Raji (cell line): ENCODE measurements around the gene SLC30A2.

Experiments
- POLR2A ChIP-seq: IDR thresholded peaks from 2 replicates; pipeline ENCODE4 v1.6.1; 2011; ENCODE audit warnings: low read depth, low read length, control low read depth; ENCODE audit not compliant: insufficient read depth

SLC30A2 gene

DNA sequence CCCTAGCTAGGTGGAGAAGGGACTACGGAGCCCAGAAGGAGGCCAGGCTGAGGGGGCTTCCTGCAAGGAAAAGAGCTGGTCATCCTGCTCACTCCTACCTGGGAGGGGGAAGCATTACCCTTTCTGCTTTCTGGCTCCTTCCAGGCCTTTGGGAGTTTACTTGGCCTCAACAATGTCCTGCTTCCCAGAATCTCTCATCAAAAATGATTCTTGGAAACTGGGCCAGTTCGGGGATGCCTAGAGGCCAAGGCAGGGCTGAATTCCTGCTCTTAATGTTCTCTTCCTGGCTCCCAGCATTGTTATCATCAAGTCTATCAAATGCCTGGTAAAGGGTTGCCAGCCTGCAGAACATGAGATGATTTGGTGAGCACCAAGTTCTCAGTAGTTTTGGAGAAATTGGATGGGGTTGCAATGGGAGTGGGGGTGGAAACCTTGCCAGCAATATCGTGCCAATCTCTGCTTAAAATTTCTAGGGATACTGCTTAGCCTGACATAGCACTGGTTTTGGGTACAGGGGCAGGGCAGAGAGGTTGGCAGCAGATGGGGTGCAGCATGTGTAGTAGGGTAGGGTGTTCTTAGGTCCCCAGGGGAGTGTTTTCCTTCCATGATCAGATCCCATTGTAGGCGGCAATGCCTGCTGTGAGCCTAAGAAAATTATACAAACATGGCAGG is 40.3 kb downstream of the SLC30A2 start:
- no peak for TF ChIP-seq POLR2A

DNA sequence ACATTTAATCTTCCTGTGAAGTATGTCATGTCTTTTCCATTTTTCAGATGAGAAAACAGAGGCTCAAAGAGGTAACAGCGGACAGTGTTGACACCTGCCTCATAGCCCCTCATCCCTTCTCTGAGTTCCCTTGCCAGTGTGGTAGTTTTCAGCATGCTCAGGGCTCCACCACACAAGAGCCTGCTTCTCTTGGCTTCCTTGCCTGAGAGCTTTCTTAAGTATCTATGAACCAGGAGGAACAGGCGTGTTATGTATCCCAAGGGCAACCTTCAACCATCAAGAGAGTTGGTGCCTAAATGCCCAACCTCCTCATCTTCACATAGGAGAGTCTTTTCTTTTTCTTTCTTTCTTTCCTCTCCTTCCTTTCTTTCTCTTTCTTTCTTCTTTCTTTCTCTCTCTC is 42.2 kb downstream of the SLC30A2 start:
- TF ChIP-seq POLR2A, result no peak

GRCh38 chr1:26003262-26003661 is 42.7 kb downstream of the SLC30A2 start:
- no peak for TF ChIP-seq POLR2A

DNA sequence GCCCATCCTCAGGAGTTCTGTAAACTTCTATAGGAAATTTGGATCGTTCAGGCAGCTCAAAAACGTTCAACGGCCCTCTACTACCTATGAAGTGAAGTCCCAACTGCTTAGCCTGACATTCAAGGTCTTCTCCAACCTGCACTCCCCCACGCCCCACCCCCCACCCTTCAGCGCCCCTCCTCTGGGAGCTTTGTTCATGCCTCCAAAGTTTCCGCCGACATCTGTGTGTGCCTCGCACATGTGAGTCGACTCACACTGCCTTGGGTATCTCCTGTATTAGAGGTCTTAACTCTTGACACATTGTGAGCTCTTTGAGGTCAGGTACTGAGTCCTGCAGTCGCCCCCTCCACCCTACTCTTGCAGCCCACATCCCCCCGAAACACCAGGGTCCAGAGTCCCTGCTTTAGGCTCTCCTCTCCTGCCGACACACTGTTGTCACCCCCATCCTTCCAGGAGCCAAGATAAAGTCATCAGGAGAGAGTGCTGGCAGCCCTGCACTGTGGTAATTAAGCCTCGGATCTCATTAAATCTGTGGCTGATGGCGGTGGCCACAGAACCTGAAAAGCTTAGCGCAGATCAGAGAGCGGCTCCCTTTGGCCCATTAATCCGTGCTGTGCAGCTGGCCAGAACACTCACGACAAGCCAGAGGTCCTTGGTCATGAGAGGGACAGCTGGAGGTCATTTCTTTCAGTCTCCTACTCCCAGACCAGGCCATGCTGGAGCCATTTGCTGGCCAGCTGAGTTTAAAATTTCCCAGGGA is 46.7 kb downstream of the SLC30A2 start:
- no peak for TF ChIP-seq POLR2A

DNA sequence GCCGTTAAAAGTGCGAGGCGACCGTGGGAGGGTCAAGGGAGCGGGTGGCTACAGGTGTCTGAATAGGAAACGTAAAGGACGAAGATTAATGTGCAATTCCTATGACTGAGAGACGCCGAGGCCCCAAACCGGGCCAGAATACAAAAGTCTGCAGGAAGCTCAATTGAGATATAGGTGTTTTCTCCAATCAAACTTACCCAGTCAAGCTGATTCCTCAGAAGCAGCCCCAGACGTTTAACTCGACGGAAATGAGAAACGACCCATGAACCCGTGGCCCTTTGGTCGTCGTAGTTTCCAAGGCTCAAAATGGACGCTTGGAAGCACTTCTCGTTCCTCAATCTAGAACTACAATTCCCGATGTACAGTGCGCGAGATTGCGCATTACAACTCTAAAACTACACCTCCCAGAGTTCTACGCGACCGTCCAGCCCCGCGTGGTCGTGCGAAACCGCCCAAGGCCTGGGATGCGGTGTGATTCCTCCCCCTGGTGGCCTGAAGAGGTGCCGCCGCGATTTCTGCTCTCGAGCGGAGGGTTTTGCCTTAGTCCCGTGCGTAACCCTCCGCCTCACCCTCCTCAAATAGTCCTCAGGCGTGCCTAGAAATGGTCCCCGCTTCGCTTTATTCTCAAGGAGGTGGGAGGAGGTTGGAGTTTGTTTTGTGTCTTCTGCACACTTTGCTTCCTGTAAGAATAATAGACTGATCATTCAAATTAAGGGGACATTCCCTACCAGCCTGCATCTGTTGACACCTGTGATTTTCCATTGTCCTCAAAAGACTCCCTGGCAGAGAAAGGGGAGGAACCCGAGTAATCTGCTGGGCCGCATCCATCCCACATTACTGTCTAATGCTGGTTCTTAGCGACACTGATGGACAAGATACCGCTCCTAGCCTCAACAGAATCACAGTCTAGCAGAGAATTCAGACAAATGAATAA is 47.8 kb downstream of the SLC30A2 start, which contains the start of gene PAFAH2:
Gene PAFAH2, minus strand, starts transcription at position 236 of the 934 bp plus-strand sequence. CDS start 7,247 bp downstream, outside the sequence.
- TF ChIP-seq POLR2A, result peak; percentile 78

DNA sequence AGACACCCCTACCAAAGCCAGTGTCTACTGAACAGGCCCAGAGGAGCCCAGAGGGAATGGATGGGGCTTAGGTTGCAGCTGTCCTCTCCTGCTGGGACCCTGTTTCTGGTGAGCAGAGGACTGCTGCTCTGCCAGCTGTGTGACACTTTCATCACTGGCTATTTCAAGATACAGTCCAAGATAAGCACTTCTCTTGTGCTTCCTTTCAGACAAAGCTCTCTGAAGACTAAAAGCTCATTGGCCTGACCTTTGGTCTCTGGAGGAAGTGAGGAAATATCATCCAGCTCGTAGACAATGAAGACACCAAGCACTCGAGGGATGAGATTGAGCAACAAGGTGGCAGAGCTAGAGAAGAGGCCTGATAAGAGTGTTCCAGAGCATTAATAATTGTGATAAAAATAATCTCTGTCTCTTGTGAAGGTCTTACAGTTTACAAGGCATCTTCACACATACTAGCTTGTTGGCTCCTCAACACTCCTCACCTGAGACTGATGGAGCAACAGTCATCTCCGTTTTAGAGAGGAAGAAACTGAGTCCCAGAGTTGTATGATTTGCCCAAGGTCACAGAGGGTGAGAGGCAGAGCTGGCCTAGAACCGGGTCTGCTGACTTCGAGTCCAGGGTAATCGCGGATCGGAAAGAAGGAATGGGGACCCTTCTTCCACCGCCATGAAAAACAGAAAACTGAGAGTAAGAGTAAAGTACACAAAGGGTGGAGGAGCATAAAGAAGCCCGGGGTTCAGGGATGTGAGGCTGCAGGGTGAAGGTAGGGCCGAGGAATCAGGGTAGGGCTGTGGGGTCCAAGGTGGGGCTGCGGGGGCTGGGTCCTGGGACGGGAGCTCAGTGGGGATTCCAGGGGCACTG is 48.7 kb downstream of the SLC30A2 start:
- TF ChIP-seq POLR2A, result no peak

GRCh38 chr1:25994402-25995150 is 51.3 kb downstream of the SLC30A2 start:
- TF ChIP-seq POLR2A, result no peak

DNA sequence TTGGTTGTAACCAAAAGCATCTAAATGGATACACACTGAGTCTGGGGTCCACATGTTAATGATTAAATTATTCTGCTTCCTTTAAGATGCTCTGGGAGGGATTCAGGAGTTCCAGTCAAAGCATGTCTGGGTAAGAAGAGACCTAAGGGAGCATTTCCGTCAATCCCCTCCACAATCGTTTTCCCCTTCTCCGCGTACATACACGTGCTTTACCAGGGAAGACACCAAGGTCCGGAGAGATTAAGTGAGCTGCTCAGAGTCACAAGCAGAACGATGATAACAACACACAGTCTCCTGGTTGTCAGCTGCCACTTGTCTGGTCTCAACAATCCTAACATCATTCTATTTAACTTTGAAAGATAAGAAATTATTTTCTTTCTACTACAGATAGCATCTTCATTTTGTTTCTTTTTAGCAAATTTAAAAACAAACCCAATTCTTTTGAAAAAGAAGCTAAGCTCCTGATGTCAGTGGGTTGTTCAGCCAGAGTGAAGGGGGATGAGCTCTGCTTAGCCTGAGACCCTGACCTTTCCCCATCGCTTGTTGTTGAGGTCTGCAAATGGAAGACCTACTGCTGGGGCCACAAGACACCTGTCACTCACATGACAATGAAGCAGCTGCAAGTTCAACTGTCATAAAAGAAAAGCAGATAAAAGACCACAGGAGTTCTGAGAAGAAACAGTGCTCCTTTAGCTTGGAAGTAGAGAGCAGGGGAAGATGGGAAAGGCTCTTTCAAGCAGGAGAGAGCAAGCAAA is 52.5 kb downstream of the SLC30A2 start:
- no peak for TF ChIP-seq POLR2A

DNA sequence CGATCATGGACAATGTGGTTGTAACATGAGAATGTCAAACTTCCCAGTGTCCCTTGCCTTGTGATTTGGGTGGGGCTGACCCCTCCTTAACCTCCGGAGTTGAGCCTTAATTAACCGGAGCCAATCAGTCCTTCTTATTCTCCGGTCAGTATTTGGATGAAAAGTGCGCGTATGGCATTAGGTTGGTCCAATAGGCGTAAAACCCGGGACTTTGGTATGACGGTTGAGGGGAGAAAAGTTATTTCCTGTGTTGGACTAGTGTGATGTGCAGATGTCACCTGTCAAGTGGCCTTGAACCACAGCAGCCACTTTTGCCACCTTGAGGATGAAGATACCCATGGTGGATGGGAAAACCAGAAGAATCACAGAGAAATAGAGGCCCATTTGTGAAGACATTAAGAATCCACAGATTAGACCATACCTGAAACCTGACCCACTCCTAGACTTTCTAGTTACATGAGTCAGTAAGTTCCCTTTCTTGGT is 53.2 kb downstream of the SLC30A2 start:
- no peak for TF ChIP-seq POLR2A

- TF ChIP-seq POLR2A, result no peak
These were observed 53.8 kb downstream of the SLC30A2 start for GRCh38 chr1:25991937-25992688.

GRCh38 chr1:25990702-25991395 is 55.1 kb downstream of the SLC30A2 start:
- TF ChIP-seq POLR2A, result no peak

DNA sequence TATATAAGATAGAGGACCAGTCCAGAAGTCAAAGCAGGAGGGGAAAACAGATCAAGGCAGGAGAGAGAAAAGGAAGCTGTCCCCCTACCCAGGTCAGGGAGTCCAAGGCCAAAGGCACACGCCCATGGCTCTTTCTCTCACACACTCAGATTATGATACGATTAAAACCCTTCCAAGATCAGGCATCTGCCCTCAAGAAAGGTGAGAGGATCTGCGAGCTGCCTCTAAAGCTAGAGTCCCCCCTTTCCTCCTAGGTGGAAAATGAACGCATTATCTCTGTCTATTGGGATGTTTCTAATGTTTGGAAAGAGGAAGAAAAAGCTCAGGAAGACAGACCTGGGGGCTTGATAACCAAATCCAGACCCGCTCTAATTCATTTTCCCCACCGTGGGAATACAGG is 55.7 kb downstream of the SLC30A2 start:
- no peak for TF ChIP-seq POLR2A
